ENCODE measurements around the gene GRM8. TPM values are rescaled to one million over a fixed set of nuclear protein-coding genes. Genes with fewer than 3 reads are reported as not detected.
A peak's percentile ranks its signal among the peaks of the same experiment; 100 is the strongest.

The GRM8 gene
- total and polyA plus RNA-seq, 2 donors from 2014 or later, result 3.2 TPM; not detected in 1

GRCh38 chr7:127186686-127187085 lies 66.1 kb downstream of the GRM8 start:
- intact Hi-C loops (cut with DNase I), result no loop called here
- H3K4me3 ChIP-seq (ENCODE audit: low read length in 3 of 3), result no peak overlapping the region
- no peaks in the 10 kb centered on the region for H3K9me3 ChIP-seq (ENCODE audit: control insufficient read depth in 2 of 3, insufficient read depth in 1 of 3, low read length in 3 of 3)
- H3K27me3 ChIP-seq (ENCODE audit: control insufficient read depth, insufficient read depth, low read length), result no peaks in the 10 kb centered on the region
- FAIRE-seq (no peak), DNase-seq (no peak)
- H3K4me1 ChIP-seq (ENCODE audit: control insufficient read depth in 2 of 3, insufficient read depth in 2 of 3, low read depth in 1 of 3, low read length in 3 of 3), result no peaks in the 10 kb centered on the region
- H3K9ac ChIP-seq (ENCODE audit: low read length in 3 of 3), result no peak overlapping the region
- no peaks in the 10 kb centered on the region for H3K36me3 ChIP-seq (ENCODE audit: control insufficient read depth in 2 of 3, insufficient read depth in 3 of 3, low read length in 3 of 3)
- TF ChIP-seq CTCF (IDR thresholded peaks at IDR 0.05; ENCODE audit: borderline replicate concordance, extremely low read depth, insufficient read depth), result no peak
- H3K27ac ChIP-seq (ENCODE audit: low read depth in 2 of 2, low read length in 2 of 2), result no peak overlapping the region

GRCh38 chr7:127177156-127177555 lies 75.6 kb downstream of the GRM8 start:
- intact Hi-C loops (cut with DNase I), result no loop called here
- TF ChIP-seq CTCF (IDR thresholded peaks at IDR 0.05; ENCODE audit: borderline replicate concordance, extremely low read depth, insufficient read depth), result no peak
- FAIRE-seq, result no peak

GRCh38 chr7:127162366-127162765 lies 90.4 kb downstream of the GRM8 start:
- no peaks in the 10 kb centered on the region for H3K27me3 ChIP-seq (ENCODE audit: control insufficient read depth, insufficient read depth, low read length)

More at GRCh38 chr7:127177156-127177555, 75.6 kb downstream of the GRM8 start:
- H3K4me1 ChIP-seq (ENCODE audit: control insufficient read depth in 2 of 3, insufficient read depth in 2 of 3, low read depth in 1 of 3, low read length in 3 of 3), result no peaks in the 10 kb centered on the region
- no peaks in the 10 kb centered on the region for H3K27me3 ChIP-seq (ENCODE audit: control insufficient read depth, insufficient read depth, low read length)
- H3K36me3 ChIP-seq (ENCODE audit: control insufficient read depth in 2 of 3, insufficient read depth in 3 of 3, low read length in 3 of 3), result no peaks in the 10 kb centered on the region
- no peak overlapping the region for H3K9ac ChIP-seq (ENCODE audit: low read length in 3 of 3)
- H3K27ac ChIP-seq (ENCODE audit: low read depth in 2 of 2, low read length in 2 of 2), result no peak overlapping the region
- H3K4me3 ChIP-seq (ENCODE audit: low read length in 3 of 3), result no peak overlapping the region
- peaks cover 0 to 9% (median 0%) of the 10 kb centered on the region in 3 donors for H3K9me3 ChIP-seq (ENCODE audit: control insufficient read depth in 2 of 3, insufficient read depth in 1 of 3, low read length in 3 of 3)
- no peak for DNase-seq

More at GRCh38 chr7:127162366-127162765, 90.4 kb downstream of the GRM8 start:
- FAIRE-seq (no peak), DNase-seq (peak in 2 of 5 donors; percentile 1 to 2)
- Histone ChIP-seq H3K4me3 (ENCODE audit: low read length in 3 of 3) (no peak overlapping the region), H3K27ac (ENCODE audit: low read depth in 2 of 2, low read length in 2 of 2) (no peak overlapping the region), H3K9ac (ENCODE audit: low read length in 3 of 3) (no peak overlapping the region), H3K4me1 (ENCODE audit: control insufficient read depth in 2 of 3, insufficient read depth in 2 of 3, low read depth in 1 of 3, low read length in 3 of 3) (no peaks in the 10 kb centered on the region), H3K9me3 (ENCODE audit: control insufficient read depth in 2 of 3, insufficient read depth in 1 of 3, low read length in 3 of 3) (no peaks in the 10 kb centered on the region), H3K36me3 (ENCODE audit: control insufficient read depth in 2 of 3, insufficient read depth in 3 of 3, low read length in 3 of 3) (no peaks in the 10 kb centered on the region)
- no peak for TF ChIP-seq CTCF (IDR thresholded peaks at IDR 0.05; ENCODE audit: borderline replicate concordance, extremely low read depth, insufficient read depth)
- intact Hi-C loops (cut with DNase I), result no loop called here

Measured in kidney (tissue), 14 donors.